K562 (cell line): ENCODE measurements around the gene EFCAB12. TPM values are rescaled to one million over a fixed set of nuclear protein-coding genes. Genes with fewer than 3 reads are reported as not detected.
A peak's percentile ranks its signal among the peaks of the same experiment; 100 is the strongest.

Source experiments
- ARID4B ChIP-seq: sonication (generic); formaldehyde crosslinking; IDR thresholded peaks from 2 replicates; pipeline ENCODE4 v1.8.0; 2022; ENCODE audit warnings: mild to moderate bottlenecking, missing genetic modification reagents
- C11orf30 ChIP-seq: fragments of 450-650 bp; IDR thresholded peaks from 2 replicates; pipeline ENCODE4 v1.6.1; 2016; ENCODE audit warnings: low read depth, mild to moderate bottlenecking
- CHCHD3 ChIP-seq: fragments of 250-450 bp; sonication (Bioruptor Pico); IDR thresholded peaks from 2 replicates; pipeline ENCODE4 v2.1.2; 2022; ENCODE audit warnings: mild to moderate bottlenecking
- DNMT1 ChIP-seq: fragments of 450-650 bp; IDR thresholded peaks from 2 replicates; pipeline ENCODE4 v1.6.1; 2016; ENCODE audit warnings: antibody characterized with exemption, mild to moderate bottlenecking
- HDGF ChIP-seq: fragments of 450-650 bp; IDR thresholded peaks from 2 replicates; pipeline ENCODE4 v1.6.1; 2016
- MCM7 ChIP-seq, 2 experiments: fragments of 450-650 bp; IDR thresholded peaks; 2 replicates each; pipeline ENCODE4 v1.6.1; 2016 to 2018
- MXI1 ChIP-seq: IDR thresholded peaks from 2 replicates; pipeline ENCODE4 v1.6.1; 2011; ENCODE audit warnings: low read depth, mild to moderate bottlenecking, improper control_type of control experiment, low read length
- NCOA6 ChIP-seq: fragments of 450-650 bp; IDR thresholded peaks from 2 replicates; pipeline ENCODE4 v1.6.1; 2017; ENCODE audit warnings: mild to moderate bottlenecking
- NR1H2 ChIP-seq: sonication (generic); formaldehyde crosslinking; IDR thresholded peaks from 2 replicates; pipeline ENCODE4 v1.4.0; 2020; ENCODE audit warnings: mild to moderate bottlenecking, missing genetic modification reagents
- PBX2 ChIP-seq, 2 experiments: IDR thresholded peaks in 1 of 2; conservative IDR thresholded peaks in 1 of 2; 2 replicates each; pipeline ENCODE4 v1.6.1; 2016; ENCODE audit warnings: low read depth in 2 of 2, mild to moderate bottlenecking in 1 of 2, missing compliant biosample characterization in 1 of 2, missing genetic modification characterization in 1 of 2, moderate library complexity in 1 of 2
- PREB ChIP-seq: sonication (generic); formaldehyde crosslinking; IDR thresholded peaks from 2 replicates; pipeline ENCODE4 v1.8.1; 2023; ENCODE audit warnings: mild to moderate bottlenecking, missing genetic modification reagents
- RBM15 ChIP-seq: fragments of 200-400 bp; formaldehyde crosslinking; IDR thresholded peaks from 2 replicates; pipeline ENCODE4 v1.6.1; 2018; ENCODE audit warnings: mild to moderate bottlenecking, low read length, moderate library complexity; ENCODE audit not compliant: insufficient read depth
- RBM22 ChIP-seq: fragments of 200-400 bp; formaldehyde crosslinking; IDR thresholded peaks from 2 replicates; pipeline ENCODE4 v1.6.1; 2018; ENCODE audit warnings: low read length, low read depth; ENCODE audit not compliant: poor library complexity, severe bottlenecking
- RCOR1 ChIP-seq, 2 experiments: IDR thresholded peaks; 2 replicates each; pipeline ENCODE4 v1.6.1; 2012; ENCODE audit warnings: low read depth in 2 of 2, low read length in 2 of 2, borderline replicate concordance in 1 of 2, improper control_type of control experiment in 1 of 2
- RFX7 ChIP-seq: fragments of 250-450 bp; sonication (Bioruptor Pico); IDR thresholded peaks from 2 replicates; pipeline ENCODE4 v1.5.1; 2021; ENCODE audit warnings: mild to moderate bottlenecking
- SMARCA5 ChIP-seq: fragments of 450-650 bp; IDR thresholded peaks from 2 replicates; pipeline ENCODE4 v1.6.1; 2016
- SNAPC5 ChIP-seq: fragments of 250-450 bp; sonication (Bioruptor Pico); IDR thresholded peaks from 2 replicates; pipeline ENCODE4 v1.8.0; 2021; ENCODE audit warnings: moderate library complexity, mild to moderate bottlenecking, inconsistent platforms
- SP1 ChIP-seq: sonication (generic); formaldehyde crosslinking; IDR thresholded peaks from 2 replicates; pipeline ENCODE4 v1.8.1; 2022; ENCODE audit warnings: mild to moderate bottlenecking, missing genetic modification reagents
- ZNF174 ChIP-seq: fragments of 250-450 bp; sonication (Bioruptor Pico); IDR thresholded peaks from 2 replicates; pipeline ENCODE4 v1.4.0; 2020; ENCODE audit warnings: mild to moderate bottlenecking
- ZNF184 ChIP-seq: sonication (generic); formaldehyde crosslinking; IDR thresholded peaks from 2 replicates; pipeline ENCODE4 v1.5.0; 2020; ENCODE audit warnings: missing genetic modification reagents
- polyA plus RNA-seq, 8 experiments: library from polyadenylated mRNA; depleted of rRNA in 4 of 8; stranded (reverse) in 5 of 8; unstranded in 3 of 8; fragments of >200 nt; fragmentation: Nextera tagmentation in 2 of 8; fragmentation: Illumina TruSeq in 1 of 8; extraction: Ambion mirVana in 2 of 8; extraction: Trizol in 1 of 8; gene quantifications; 2 replicates each; pipeline versions ENCODE4 v1.2.1 to v1.2.3, GENCODE V29; 2011 to 2014; ENCODE audit warnings: inconsistent platforms in 1 of 8, missing spikeins in 1 of 8
- total RNA-seq, 7 experiments: library from RNA; depleted of rRNA in 6 of 7; stranded (reverse); fragments of >200 nt in 6 of 7; fragmentation: Illumina TruSeq in 2 of 7; extraction: Trizol in 2 of 7; gene quantifications; 2 replicates each; pipeline versions ENCODE4 v1.2.1 to v1.2.3, GENCODE V29; 2011 to 2021; ENCODE audit warnings: low replicate concordance in 1 of 7

The EFCAB12 gene
- total and polyA plus RNA-seq, 9 of the 15 experiments (the other 6 are each of a cell fraction or from before 2014, with no cell fraction given): 0.08 to 0.95 (median 0.56) TPM; not detected in 1

DNA sequence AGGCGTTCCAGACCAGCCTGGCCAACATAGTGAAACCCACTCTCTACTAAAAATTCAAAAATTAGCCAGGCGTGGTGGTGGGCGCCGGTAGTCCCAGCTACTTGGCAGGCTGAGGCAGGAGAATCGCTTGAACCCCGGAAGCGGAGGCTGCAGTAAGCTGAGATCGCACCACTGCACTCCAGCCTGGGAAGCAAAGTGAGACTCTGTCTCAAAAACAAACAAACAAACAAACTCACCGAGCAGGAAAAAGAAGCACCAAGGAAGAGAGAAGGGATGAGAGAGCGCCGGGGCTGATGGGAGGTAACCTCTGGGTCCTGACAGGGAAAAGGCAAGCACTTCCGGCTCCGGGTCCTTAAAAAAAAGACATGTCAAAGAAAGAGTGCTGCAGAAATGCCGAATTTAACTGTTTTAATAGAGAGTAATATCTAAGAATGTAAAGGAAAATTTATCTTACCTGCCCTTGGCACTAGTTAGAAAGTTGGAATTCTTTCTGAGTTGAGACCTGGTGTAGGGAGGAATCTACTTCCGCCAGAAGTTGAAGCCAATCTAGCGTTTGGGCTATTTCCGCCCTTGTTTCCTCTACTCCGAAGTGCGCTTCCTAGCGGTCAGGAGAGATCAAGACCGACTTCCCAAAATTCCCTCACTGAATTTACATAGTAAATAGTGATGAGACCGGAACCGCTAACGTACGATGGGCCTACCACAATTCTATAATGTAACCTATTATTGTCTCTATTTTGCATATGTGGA lies 29.1 kb downstream of the EFCAB12 start (continued):
- no peak for TF ChIP-seq MXI1
- TF ChIP-seq C11orf30: peak; percentile 77
- TF ChIP-seq ZNF174 (CRISPR knock-in tag): no peak
- no peak for TF ChIP-seq MCM7 (IDR thresholded peaks at IDR 0.05)
- TF ChIP-seq ARID4B (CRISPR knock-in tag): no peak
- TF ChIP-seq RBM15: no peak
- no peak for TF ChIP-seq RCOR1 (IDR thresholded peaks at IDR 0.05; ENCODE audit: borderline replicate concordance in 1 of 2, low read depth in 2 of 2, low read length in 2 of 2)
- TF ChIP-seq RBM22: no peak
- TF ChIP-seq ZNF184 (CRISPR knock-in tag): no peak
- no peak for TF ChIP-seq NCOA6
- no peak for TF ChIP-seq NR1H2 (CRISPR knock-in tag)
- no peak for TF ChIP-seq PBX2 (CRISPR knock-in tag; IDR thresholded peaks at IDR 0.05; ENCODE audit: low read depth)
- TF ChIP-seq PBX2 (tag; conservative IDR thresholded peaks at IDR 0.05; ENCODE audit: low read depth): 0 out of 2 replicates have a peak, but pooled peaks have one; percentile 6
- TF ChIP-seq CHCHD3 (CRISPR knock-in tag): no peak
- no peak for TF ChIP-seq SMARCA5
- no peak for TF ChIP-seq HDGF
- TF ChIP-seq DNMT1: no peak
- TF ChIP-seq PREB: no peak
- no peak for TF ChIP-seq SNAPC5 (CRISPR knock-in tag)
- TF ChIP-seq RFX7 (CRISPR knock-in tag): no peak
- TF ChIP-seq SP1: peak; percentile 58; the same call in 1 of the 2 replicates
